Tibial nerve (tissue), 3 donors: ENCODE data around the gene MYH11.

Experiments
- POLR2A ChIP-seq, 2 donors: fragments of 450-650 bp; IDR thresholded peaks; one replicate each; pipeline ENCODE4 v1.6.1; 2017; ENCODE audit warnings: antibody characterized with exemption in 2 of 2, mild to moderate bottlenecking in 2 of 2, moderate library complexity in 2 of 2
- TF ChIP-seq, protein P1 (sequence below), 5 experiments: fragments of 200-600 bp in 3 of 5; fragments of 450-650 bp in 2 of 5; sonication (generic) in 3 of 5; IDR thresholded peaks; one replicate each; pipeline ENCODE4 v1.5.1; 2016 to 2019; ENCODE audit warnings: antibody characterized with exemption in 5 of 5, mild to moderate bottlenecking in 3 of 5, moderate library complexity in 2 of 5

- TF ChIP-seq, protein P1, sequence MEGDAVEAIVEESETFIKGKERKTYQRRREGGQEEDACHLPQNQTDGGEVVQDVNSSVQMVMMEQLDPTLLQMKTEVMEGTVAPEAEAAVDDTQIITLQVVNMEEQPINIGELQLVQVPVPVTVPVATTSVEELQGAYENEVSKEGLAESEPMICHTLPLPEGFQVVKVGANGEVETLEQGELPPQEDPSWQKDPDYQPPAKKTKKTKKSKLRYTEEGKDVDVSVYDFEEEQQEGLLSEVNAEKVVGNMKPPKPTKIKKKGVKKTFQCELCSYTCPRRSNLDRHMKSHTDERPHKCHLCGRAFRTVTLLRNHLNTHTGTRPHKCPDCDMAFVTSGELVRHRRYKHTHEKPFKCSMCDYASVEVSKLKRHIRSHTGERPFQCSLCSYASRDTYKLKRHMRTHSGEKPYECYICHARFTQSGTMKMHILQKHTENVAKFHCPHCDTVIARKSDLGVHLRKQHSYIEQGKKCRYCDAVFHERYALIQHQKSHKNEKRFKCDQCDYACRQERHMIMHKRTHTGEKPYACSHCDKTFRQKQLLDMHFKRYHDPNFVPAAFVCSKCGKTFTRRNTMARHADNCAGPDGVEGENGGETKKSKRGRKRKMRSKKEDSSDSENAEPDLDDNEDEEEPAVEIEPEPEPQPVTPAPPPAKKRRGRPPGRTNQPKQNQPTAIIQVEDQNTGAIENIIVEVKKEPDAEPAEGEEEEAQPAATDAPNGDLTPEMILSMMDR (IDR thresholded peaks at IDR 0.05), result no peak
- no peak for TF ChIP-seq POLR2A (IDR thresholded peaks at IDR 0.05)
These were observed 157.0 kb downstream of the MYH11 start for GRCh38 chr16:15699819-15700218.
